T-helper 17 cell (primary cell): ENCODE results near the gene ZFAND3. TPM values are rescaled to one million over a fixed set of nuclear protein-coding genes. Genes with fewer than 3 reads are reported as not detected.
"Not testable (repeated sequence)": the region's sequence is repeated elsewhere in the genome, so short reads cannot be mapped to it uniquely, and the experiment has no call there.

Experiments
- ATAC-seq: fragments of 150-1000 bp; cut with Tn5 transposase; 2 replicates; pipeline ENCODE4 v1.10.0; 2021; ENCODE audit warnings: mild to moderate bottlenecking, moderate library complexity
- DNase-seq, 3 donors: peaks; one replicate each; pipeline versions ENCODE4 v3.0.0 to v3.0.0-alpha.2; 2020 to 2021
- H3K9me3 ChIP-seq: one replicate; pipeline ENCODE4 v1.7.0; 2013; ENCODE audit warnings: low read length, mild to moderate bottlenecking; ENCODE audit not compliant: control insufficient read depth, poor library complexity, severe bottlenecking
- H3K27ac Mint-ChIP-seq: one replicate; pipeline ENCODE4 v1.8.0; 2022; ENCODE audit warnings: mild to moderate bottlenecking, moderate library complexity, mixed read lengths
- H3K27me3 Mint-ChIP-seq: one replicate; pipeline ENCODE4 v1.8.0; 2022; ENCODE audit warnings: mixed read lengths
- H3K36me3 Mint-ChIP-seq: one replicate; pipeline ENCODE4 v1.8.0; 2022; ENCODE audit warnings: low read depth, mixed read lengths
- H3K4me1 Mint-ChIP-seq: one replicate; pipeline ENCODE4 v1.8.0; 2022; ENCODE audit warnings: mild to moderate bottlenecking, mixed read lengths
- H3K4me3 Mint-ChIP-seq: one replicate; pipeline ENCODE4 v1.8.0; 2022; ENCODE audit warnings: mild to moderate bottlenecking, moderate library complexity, mixed read lengths
- total RNA-seq, 4 donors: library from RNA in 2 of 4; stranded (reverse) in 2 of 4; gene quantifications; one replicate each; pipeline ENCODE4 v1.2.3 and lab custom pipeline; 2022 to 2026

ZFAND3 gene
- total RNA-seq, 2 donors from 2014 or later = 48.6 to 61.0 TPM

GRCh38 chr6:37993194-37993593 lies 173.7 kb downstream of the ZFAND3 start:
- not testable (repeated sequence) for ATAC-seq, H3K27ac Mint-ChIP-seq, H3K36me3 Mint-ChIP-seq, DNase-seq, H3K9me3 ChIP-seq, H3K4me3 Mint-ChIP-seq, H3K27me3 Mint-ChIP-seq
- H3K4me1 Mint-ChIP-seq = peaks cover 28% of the 10 kb centered on the region

GRCh38 chr6:37993596-37993995 lies 174.1 kb downstream of the ZFAND3 start:
- no peak overlapping the region for H3K27ac Mint-ChIP-seq
- peaks cover 24% of the 10 kb centered on the region for H3K4me1 Mint-ChIP-seq

GRCh38 chr6:37994223-37994622 lies 174.7 kb downstream of the ZFAND3 start:
- no peaks in the 10 kb centered on the region for H3K27me3 Mint-ChIP-seq
- H3K4me3 Mint-ChIP-seq = no peak overlapping the region
- no peak overlapping the region for H3K27ac Mint-ChIP-seq
- DNase-seq (no peak), ATAC-seq (no peak)
- H3K4me1 Mint-ChIP-seq = peaks cover 20% of the 10 kb centered on the region
- H3K9me3 ChIP-seq = no peaks in the 10 kb centered on the region
- no peaks in the 10 kb centered on the region for H3K36me3 Mint-ChIP-seq

More at GRCh38 chr6:37993596-37993995, 174.1 kb downstream of the ZFAND3 start:
- no peaks in the 10 kb centered on the region for H3K36me3 Mint-ChIP-seq
- no peak overlapping the region for H3K4me3 Mint-ChIP-seq
- ATAC-seq = no peak
- no peaks in the 10 kb centered on the region for H3K27me3 Mint-ChIP-seq
- H3K9me3 ChIP-seq = no peaks in the 10 kb centered on the region
- no peak for DNase-seq

GRCh38 chr6:37998366-37998765 lies 178.8 kb downstream of the ZFAND3 start:
- peaks cover 9% of the 10 kb centered on the region for H3K4me1 Mint-ChIP-seq
- no peak overlapping the region for H3K27ac Mint-ChIP-seq
- no peak for ATAC-seq

GRCh38 chr6:38001386-38001785 lies 181.9 kb downstream of the ZFAND3 start:
- no peak overlapping the region for H3K4me3 Mint-ChIP-seq
- H3K4me1 Mint-ChIP-seq = peaks cover 15% of the 10 kb centered on the region
- H3K36me3 Mint-ChIP-seq = peaks cover 2% of the 10 kb centered on the region
- DNase-seq = no peak
- no peak for ATAC-seq
- H3K27ac Mint-ChIP-seq = no peak overlapping the region
- no peaks in the 10 kb centered on the region for H3K27me3 Mint-ChIP-seq
- H3K9me3 ChIP-seq = no peaks in the 10 kb centered on the region

More at GRCh38 chr6:37998366-37998765, 178.8 kb downstream of the ZFAND3 start:
- Mint-ChIP-seq H3K27me3 (no peaks in the 10 kb centered on the region), H3K36me3 (no peaks in the 10 kb centered on the region), H3K4me3 (no peak overlapping the region)
- no peak for DNase-seq
- no peaks in the 10 kb centered on the region for H3K9me3 ChIP-seq

DNA sequence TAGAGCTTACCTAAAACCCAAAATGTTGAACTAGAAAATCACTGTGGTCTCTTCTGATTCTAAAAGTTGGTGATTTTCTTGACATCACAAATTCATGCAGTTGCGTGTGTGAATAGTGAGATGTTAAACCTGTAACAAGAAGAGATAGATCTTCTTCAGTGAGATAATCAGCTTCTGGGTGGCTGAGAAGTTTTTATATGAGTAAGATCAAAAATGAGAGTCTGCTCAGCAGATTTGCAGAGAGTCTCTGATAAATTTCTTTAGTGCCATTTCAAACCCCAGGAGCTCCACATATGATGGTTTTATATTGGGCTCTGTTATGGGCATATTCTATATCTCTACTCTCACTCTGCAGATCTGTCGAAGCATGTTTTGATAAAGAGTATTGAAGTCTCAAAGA lies 185.4 kb downstream of the ZFAND3 start:
- H3K36me3 Mint-ChIP-seq = peaks cover 2% of the 10 kb centered on the region
- H3K27me3 Mint-ChIP-seq = no peaks in the 10 kb centered on the region
- no peak for ATAC-seq
- DNase-seq = no peak
- H3K9me3 ChIP-seq = no peaks in the 10 kb centered on the region
- no peak overlapping the region for H3K4me3 Mint-ChIP-seq
- no peak overlapping the region for H3K27ac Mint-ChIP-seq
- H3K4me1 Mint-ChIP-seq = peaks cover 16% of the 10 kb centered on the region

DNA sequence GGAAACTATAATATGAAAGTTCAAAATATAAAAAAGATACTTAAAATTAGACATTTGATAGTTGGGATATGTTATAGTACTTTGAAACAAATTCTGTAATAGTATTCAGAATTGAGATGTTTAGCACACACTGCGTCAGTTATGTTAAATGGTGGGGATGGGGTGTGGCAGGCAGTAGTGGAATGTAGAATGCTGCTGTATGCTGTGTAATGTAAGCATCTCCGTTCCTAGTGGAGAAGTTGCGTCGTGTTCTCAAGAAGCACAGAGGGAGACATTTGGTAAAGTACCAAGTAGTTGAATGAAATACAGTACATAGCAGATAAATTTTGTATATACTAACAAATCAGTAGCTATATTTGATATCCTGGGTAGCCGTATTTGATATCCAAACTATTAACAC lies 192.4 kb downstream of the ZFAND3 start:
- Mint-ChIP-seq H3K4me3 (no peak overlapping the region), H3K36me3 (no peaks in the 10 kb centered on the region), H3K27ac (no peak overlapping the region), H3K4me1 (peaks cover 12% of the 10 kb centered on the region), H3K27me3 (no peaks in the 10 kb centered on the region)
- DNase-seq (no peak), ATAC-seq (no peak)
- H3K9me3 ChIP-seq = no peaks in the 10 kb centered on the region

DNA sequence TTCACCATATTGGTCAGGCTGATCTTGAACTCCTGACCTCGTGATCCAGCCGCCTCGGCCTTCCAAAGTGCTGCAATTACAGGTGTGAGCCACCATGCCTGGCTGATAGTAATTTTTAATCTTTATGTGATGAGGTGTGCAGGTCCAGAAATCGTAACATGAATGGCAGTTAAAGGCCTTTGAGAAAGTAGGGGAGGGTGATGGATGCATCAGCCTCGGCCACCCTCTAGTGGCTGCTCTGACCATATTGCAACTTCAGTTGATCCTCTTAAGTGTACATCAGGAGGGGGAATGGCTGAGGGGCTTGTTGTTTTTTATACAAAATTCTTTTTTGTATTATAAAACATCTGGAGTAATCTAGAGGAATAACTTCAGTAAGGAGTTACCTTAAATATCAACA lies 193.0 kb downstream of the ZFAND3 start:
- no peaks in the 10 kb centered on the region for H3K9me3 ChIP-seq
- Mint-ChIP-seq H3K27ac (no peak overlapping the region), H3K4me3 (no peak overlapping the region), H3K27me3 (no peaks in the 10 kb centered on the region), H3K36me3 (no peaks in the 10 kb centered on the region), H3K4me1 (peaks cover 12% of the 10 kb centered on the region)
- no peak for ATAC-seq
- no peak for DNase-seq

DNA sequence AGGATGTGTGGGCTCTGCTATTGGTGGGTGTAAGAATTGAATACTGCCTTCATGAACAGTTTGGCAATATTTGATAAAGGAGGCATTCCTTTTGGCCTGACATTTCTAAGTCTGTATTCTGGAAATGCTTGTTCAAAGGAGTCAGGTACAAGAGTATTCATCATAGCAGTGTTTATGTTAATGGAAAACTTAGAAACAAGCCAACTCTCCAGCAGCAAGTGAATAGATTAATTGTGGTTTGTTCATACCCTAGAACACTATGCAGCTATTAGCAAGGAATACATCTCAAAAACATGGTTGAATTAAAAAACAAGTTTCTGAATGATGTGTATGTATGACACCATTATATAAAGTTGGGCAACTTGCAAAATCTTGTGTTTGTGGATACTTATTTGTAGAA lies 195.8 kb downstream of the ZFAND3 start:
- H3K36me3 Mint-ChIP-seq = no peaks in the 10 kb centered on the region
- DNase-seq (no peak), ATAC-seq (no peak)
- H3K4me1 Mint-ChIP-seq = peaks cover 15% of the 10 kb centered on the region
- no peak overlapping the region for H3K27ac Mint-ChIP-seq
- H3K27me3 Mint-ChIP-seq = no peaks in the 10 kb centered on the region
- no peaks in the 10 kb centered on the region for H3K9me3 ChIP-seq
- H3K4me3 Mint-ChIP-seq = no peak overlapping the region

DNA sequence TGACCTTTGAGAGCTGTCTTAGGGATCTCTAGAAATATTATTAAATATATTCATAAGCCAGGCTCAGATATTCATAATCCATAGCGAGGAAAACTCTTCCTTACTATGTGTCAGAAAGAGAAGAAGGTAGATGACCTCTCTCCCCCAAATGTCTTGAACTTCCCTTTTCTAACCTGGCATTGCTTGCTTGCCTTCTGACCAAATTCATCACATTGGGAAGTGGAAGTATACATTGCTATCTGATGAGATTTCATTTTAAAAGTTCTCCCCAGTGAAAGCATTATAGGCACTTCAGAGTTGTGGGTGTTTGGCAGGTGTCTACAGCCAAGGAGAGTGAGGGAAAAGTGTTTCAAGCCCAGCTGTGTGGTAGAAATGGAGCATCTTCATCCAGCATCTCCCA lies 197.3 kb downstream of the ZFAND3 start:
- no peak for DNase-seq
- H3K27me3 Mint-ChIP-seq = no peaks in the 10 kb centered on the region
- peaks cover 26% of the 10 kb centered on the region for H3K4me1 Mint-ChIP-seq
- no peak overlapping the region for H3K4me3 Mint-ChIP-seq
- no peak for ATAC-seq
- no peak overlapping the region for H3K27ac Mint-ChIP-seq
- H3K9me3 ChIP-seq = no peaks in the 10 kb centered on the region
- no peaks in the 10 kb centered on the region for H3K36me3 Mint-ChIP-seq

- ATAC-seq = no peak
- Mint-ChIP-seq H3K36me3 (no peaks in the 10 kb centered on the region), H3K27ac (no peak overlapping the region), H3K4me1 (peaks cover 29% of the 10 kb centered on the region), H3K4me3 (no peak overlapping the region), H3K27me3 (no peaks in the 10 kb centered on the region)
- DNase-seq = no peak
- no peaks in the 10 kb centered on the region for H3K9me3 ChIP-seq
Observed at GRCh38 chr6:38018755-38019165, 199.2 kb downstream of the ZFAND3 start.

- no peaks in the 10 kb centered on the region for H3K9me3 ChIP-seq
- no peak overlapping the region for H3K27ac Mint-ChIP-seq
- H3K36me3 Mint-ChIP-seq = no peaks in the 10 kb centered on the region
- no peaks in the 10 kb centered on the region for H3K27me3 Mint-ChIP-seq
- H3K4me3 Mint-ChIP-seq = no peak overlapping the region
- ATAC-seq (no peak), DNase-seq (no peak)
- peaks cover 23% of the 10 kb centered on the region for H3K4me1 Mint-ChIP-seq
Observed at GRCh38 chr6:38020593-38020992, 201.1 kb downstream of the ZFAND3 start.

DNA sequence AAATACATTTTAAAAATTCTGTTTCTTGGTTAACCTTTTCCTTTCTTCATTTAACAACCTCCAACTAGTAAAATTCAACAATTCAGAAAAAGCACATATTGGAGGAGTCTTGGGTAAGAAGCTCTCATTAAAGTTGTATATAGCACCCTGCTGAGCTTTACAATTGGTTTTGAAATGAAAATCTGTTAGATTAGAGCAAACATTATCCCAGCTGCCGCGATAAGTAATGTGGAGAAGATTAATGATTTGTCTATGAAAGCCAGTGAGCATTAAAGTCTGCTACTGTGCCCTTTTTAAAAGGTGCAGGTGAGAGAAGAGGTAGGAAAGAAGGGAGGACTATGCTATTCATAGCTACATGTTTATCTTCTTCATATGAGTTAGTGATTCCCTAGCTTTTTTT lies 201.5 kb downstream of the ZFAND3 start:
- H3K4me1 Mint-ChIP-seq = peaks cover 24% of the 10 kb centered on the region
- H3K27ac Mint-ChIP-seq = no peak overlapping the region
- no peaks in the 10 kb centered on the region for H3K9me3 ChIP-seq
- ATAC-seq (no peak), DNase-seq (no peak)
- H3K4me3 Mint-ChIP-seq = no peak overlapping the region
- H3K27me3 Mint-ChIP-seq = no peaks in the 10 kb centered on the region
- H3K36me3 Mint-ChIP-seq = no peaks in the 10 kb centered on the region

DNA sequence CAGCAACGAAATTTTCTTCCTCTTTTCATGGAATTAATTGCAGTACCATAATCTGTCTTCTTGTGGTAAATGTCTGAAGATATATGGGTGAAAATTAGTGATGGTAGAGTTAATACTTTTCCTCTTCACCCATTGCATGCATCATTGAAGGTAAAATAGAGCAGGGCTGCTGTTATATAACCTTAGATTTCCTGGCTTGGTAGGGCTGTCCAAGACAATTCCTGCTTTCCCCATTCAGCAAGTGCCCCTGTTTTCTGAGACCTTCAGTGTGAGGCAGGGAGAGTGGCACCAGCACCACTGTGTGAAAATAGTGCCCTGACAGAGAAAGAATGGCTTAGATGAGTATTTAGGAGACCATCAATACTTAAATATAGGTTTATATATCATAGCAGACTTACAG lies 202.0 kb downstream of the ZFAND3 start:
- H3K27ac Mint-ChIP-seq = no peak overlapping the region
- no peak for DNase-seq
- ATAC-seq = no peak
- no peak overlapping the region for H3K4me3 Mint-ChIP-seq
- H3K36me3 Mint-ChIP-seq = no peaks in the 10 kb centered on the region
- peaks cover 27% of the 10 kb centered on the region for H3K4me1 Mint-ChIP-seq
- no peaks in the 10 kb centered on the region for H3K9me3 ChIP-seq
- no peaks in the 10 kb centered on the region for H3K27me3 Mint-ChIP-seq
